IMR-90 (cell line): Measurements from ENCODE around the gene RABGAP1. TPM values are rescaled to one million over a fixed set of nuclear protein-coding genes. Genes with fewer than 3 reads are reported as not detected.

ENCODE experiments used
- ATAC-seq: fragments of 200-7000 bp; cut with Tn5 transposase; 2 replicates; pipeline ENCODE4 v1.9.1; 2020; ENCODE audit warnings: low read depth, mild to moderate bottlenecking, moderate library complexity
- BruUV-seq: library from RNA; stranded (reverse); fragments of 400-500 nt; replicated peaks from 2 replicates; lab custom pipeline; 2021; lab: Mats Ljungman, UMichigan
- CTCF ChIA-PET: fragments of 300-600 bp; formaldehyde crosslinking; extraction: SDS; loops from one replicate; lab custom pipeline; 2021; ENCODE audit warnings: antibody characterized with exemption; lab: Yijun Ruan, JAX
- POLR2A ChIA-PET: fragments of 300-600 bp; sonication (Branson Sonifier 250); formaldehyde crosslinking; loops from one replicate; lab custom pipeline; 2022; ENCODE audit warnings: antibody characterized with exemption; ENCODE audit not compliant: unreplicated experiment; lab: Charles Lee
- DNase-seq: peaks from one replicate; pipeline ENCODE4 v3.0.0; 2013
- H2AFZ ChIP-seq: replicated peaks from 2 replicates; pipeline ENCODE3; 2013; ENCODE audit warnings: low read length, mild to moderate bottlenecking; ENCODE audit not compliant: poor library complexity
- H2AK5ac ChIP-seq: 2 replicates; pipeline ENCODE4 v1.6.1; 2013; ENCODE audit warnings: low read depth, low read length, inconsistent platforms
- H2AK9ac ChIP-seq: replicated peaks from 2 replicates; pipeline ENCODE3; 2013; ENCODE audit warnings: mild to moderate bottlenecking, low read depth, low read length, moderate library complexity; ENCODE audit not compliant: poor library complexity
- H2BK120ac ChIP-seq: 2 replicates; pipeline ENCODE4 v1.6.1; 2013; ENCODE audit warnings: low read depth, low read length, inconsistent platforms
- H2BK15ac ChIP-seq: 3 replicates; pipeline ENCODE4 v1.6.1; 2013; ENCODE audit warnings: low read depth, low read length, inconsistent platforms
- H2BK20ac ChIP-seq: 2 replicates; pipeline ENCODE4 v1.6.1; 2013; ENCODE audit warnings: low read depth, mild to moderate bottlenecking, inconsistent platforms, low read length, moderate library complexity
- H2BK5ac ChIP-seq: 2 replicates; pipeline ENCODE4 v1.6.1; 2013; ENCODE audit warnings: mild to moderate bottlenecking, low read depth, low read length, inconsistent platforms; ENCODE audit not compliant: poor library complexity, severe bottlenecking
- H3K14ac ChIP-seq: replicated peaks from 2 replicates; pipeline ENCODE4 v1.6.1; 2013; ENCODE audit warnings: low read depth, low read length, inconsistent platforms
- H3K18ac ChIP-seq: 2 replicates; pipeline ENCODE4 v1.6.1; 2013; ENCODE audit warnings: low read depth, low read length, control low read depth
- H3K23ac ChIP-seq: 2 replicates; pipeline ENCODE4 v1.6.1; 2013; ENCODE audit warnings: low read depth, low read length, inconsistent platforms
- H3K27ac ChIP-seq: 2 replicates; pipeline ENCODE4 v1.5.1; 2013; ENCODE audit warnings: mild to moderate bottlenecking, control low read depth, low read length; ENCODE audit not compliant: insufficient read depth
- H3K27me3 ChIP-seq: 2 replicates; pipeline ENCODE4 v1.6.1; 2013; ENCODE audit warnings: low read length; ENCODE audit not compliant: control insufficient read depth, insufficient read depth
- H3K36me3 ChIP-seq: 2 replicates; pipeline ENCODE4 v1.6.1; 2013; ENCODE audit warnings: low read length, mixed read lengths; ENCODE audit not compliant: control insufficient read depth, insufficient read depth
- H3K4ac ChIP-seq: 2 replicates; pipeline ENCODE4 v1.6.1; 2013; ENCODE audit warnings: low read depth, low read length, inconsistent platforms
- H3K4me1 ChIP-seq: 2 replicates; pipeline ENCODE4 v1.6.1; 2013; ENCODE audit warnings: low read length, mixed read lengths; ENCODE audit not compliant: control insufficient read depth, insufficient read depth
- H3K4me2 ChIP-seq: 2 replicates; pipeline ENCODE4 v1.6.1; 2013; ENCODE audit warnings: low read depth, mild to moderate bottlenecking, control low read depth, low read length, moderate library complexity
- H3K4me3 ChIP-seq: 2 replicates; pipeline ENCODE4 v1.5.1; 2013; ENCODE audit warnings: low read depth, mild to moderate bottlenecking, control low read depth, low read length, moderate library complexity; ENCODE audit not compliant: insufficient read depth
- H3K56ac ChIP-seq: 2 replicates; pipeline ENCODE4 v1.6.1; 2013; ENCODE audit warnings: low read length, inconsistent platforms; ENCODE audit not compliant: insufficient read depth; ENCODE audit errors: extremely low read depth
- H3K79me1 ChIP-seq, 2 experiments: 2 replicates each; pipeline ENCODE4 v1.6.1; 2013; ENCODE audit warnings: low read length in 2 of 2, inconsistent platforms in 1 of 2, low read depth in 1 of 2
- H3K9ac ChIP-seq: 2 replicates; pipeline ENCODE4 v1.6.1; 2013; ENCODE audit warnings: low read depth, low read length, control low read depth
- H3K9me1 ChIP-seq: 2 replicates; pipeline ENCODE4 v1.6.1; 2013; ENCODE audit warnings: low read length, inconsistent platforms; ENCODE audit not compliant: insufficient read depth
- H3K9me3 ChIP-seq: 2 replicates; pipeline ENCODE4 v1.6.1; 2013; ENCODE audit warnings: low read length; ENCODE audit not compliant: control insufficient read depth, insufficient read depth
- H4K20me1 ChIP-seq: 2 replicates; pipeline ENCODE4 v1.6.1; 2013; ENCODE audit warnings: low read length, inconsistent platforms; ENCODE audit not compliant: insufficient read depth
- H4K5ac ChIP-seq: 2 replicates; pipeline ENCODE4 v1.6.1; 2013; ENCODE audit warnings: mild to moderate bottlenecking, low read depth, low read length, control low read depth
- H4K8ac ChIP-seq, 2 experiments: 2 replicates each; pipeline ENCODE4 v1.6.1; 2013; ENCODE audit warnings: low read depth in 2 of 2, low read length in 2 of 2, control low read depth in 1 of 2, inconsistent platforms in 1 of 2
- H4K91ac ChIP-seq: 2 replicates; pipeline ENCODE4 v1.6.1; 2013; ENCODE audit warnings: low read depth, low read length, inconsistent platforms; ENCODE audit not compliant: insufficient read depth
- BHLHE40 ChIP-seq: fragments of 150-350 bp; IDR thresholded peaks from 2 replicates; pipeline ENCODE4 v1.6.1; 2016; ENCODE audit warnings: mild to moderate bottlenecking, low read depth, low read length
- CEBPB ChIP-seq: IDR thresholded peaks from 2 replicates; pipeline ENCODE4 v1.6.1; 2012; ENCODE audit warnings: low read depth, low read length, improper control_type of control experiment
- CHD1 ChIP-seq: IDR thresholded peaks from 2 replicates; pipeline ENCODE4 v1.6.1; 2012; ENCODE audit warnings: low read depth, low read length, improper control_type of control experiment
- CTCF ChIP-seq: conservative IDR thresholded peaks from 2 replicates; pipeline ENCODE4 v1.5.1; 2012; ENCODE audit warnings: mild to moderate bottlenecking, low read depth, low read length, improper control_type of control experiment
- ELK1 ChIP-seq: fragments of 150-350 bp; IDR thresholded peaks from 2 replicates; pipeline ENCODE4 v1.6.1; 2016; ENCODE audit warnings: low read depth, mild to moderate bottlenecking, low read length, moderate library complexity, borderline replicate concordance
- FOS ChIP-seq: fragments of 150-350 bp; IDR thresholded peaks from 2 replicates; pipeline ENCODE4 v1.6.1; 2016; ENCODE audit warnings: low read depth, low read length
- MAFK ChIP-seq: IDR thresholded peaks from 2 replicates; pipeline ENCODE4 v1.6.1; 2012; ENCODE audit warnings: low read depth, low read length, improper control_type of control experiment
- MAZ ChIP-seq: IDR thresholded peaks from 2 replicates; pipeline ENCODE4 v1.6.1; 2012; ENCODE audit warnings: low read depth, mild to moderate bottlenecking, low read length, improper control_type of control experiment, moderate library complexity, borderline replicate concordance
- MXI1 ChIP-seq: IDR thresholded peaks from 2 replicates; pipeline ENCODE4 v1.6.1; 2012; ENCODE audit warnings: low read depth, mild to moderate bottlenecking, low read length, moderate library complexity, borderline replicate concordance
- NFE2L2 ChIP-seq: fragments of 150-350 bp; IDR thresholded peaks from 2 replicates; pipeline ENCODE4 v1.6.1; 2016; ENCODE audit warnings: low read depth, mild to moderate bottlenecking, low read length
- POLR2A ChIP-seq: IDR thresholded peaks from 2 replicates; pipeline ENCODE4 v1.6.1; 2012; ENCODE audit warnings: mild to moderate bottlenecking, low read depth, low read length
- RAD21 ChIP-seq: IDR thresholded peaks from 2 replicates; pipeline ENCODE4 v1.6.1; 2012; ENCODE audit warnings: low read length, improper control_type of control experiment
- RCOR1 ChIP-seq: IDR thresholded peaks from 2 replicates; pipeline ENCODE4 v1.6.1; 2012; ENCODE audit warnings: mild to moderate bottlenecking, low read length, improper control_type of control experiment; ENCODE audit not compliant: insufficient replicate concordance
- RFX5 ChIP-seq: IDR thresholded peaks from 2 replicates; pipeline ENCODE4 v1.8.0; 2012; ENCODE audit warnings: low read depth, mild to moderate bottlenecking, low read length, moderate library complexity
- SMC3 ChIP-seq: fragments of 150-350 bp; IDR thresholded peaks from 2 replicates; pipeline ENCODE4 v1.6.1; 2016; ENCODE audit warnings: low read depth, mild to moderate bottlenecking, antibody characterized with exemption, low read length, moderate library complexity
- USF2 ChIP-seq: fragments of 150-350 bp; IDR thresholded peaks from 2 replicates; pipeline ENCODE4 v1.6.1; 2017; ENCODE audit warnings: mild to moderate bottlenecking, antibody characterized with exemption, low read length, low read depth
- WGBS, 2 experiments: methylation state at CpG; one replicate each; pipeline versions ENCODE4 v1.1.5 to v1.1.7; 2013; ENCODE audit warnings: missing lambda C conversion rate in 2 of 2; ENCODE audit not compliant: insufficient read length in 1 of 2; ENCODE audit errors: extremely low coverage in 2 of 2; 5-methylcytosine and 5-hydroxymethylcytosine counted together
- dilution Hi-C: fragments of 300-500 bp; cut with HindIII; formaldehyde crosslinking; loops from one replicate; pipeline ENCODE4 v1.14.3; 2018; ENCODE audit warnings: low sequenced_read_pairs; ENCODE audit not compliant: unreplicated experiment
- in situ Hi-C: fragments of 300-500 bp; cut with MboI; formaldehyde crosslinking; loops from 3 replicates; pipeline ENCODE4 v1.14.3; 2019; ENCODE audit warnings: low sequenced_read_pairs, inconsistent platforms, mixed read lengths
- intact Hi-C: fragments of 100-400 bp; cut with micrococcal nuclease; formaldehyde crosslinking; loops from 2 replicates; pipeline ENCODE4 v1.10.0; 2022
- polyA plus RNA-seq, 3 experiments: library from polyadenylated mRNA; depleted of rRNA; stranded (reverse); fragments of >200 nt; gene quantifications; 2 replicates each; pipeline ENCODE4 v1.2.3, GENCODE V29; 2012; ENCODE audit warnings: low replicate concordance in 1 of 3
- total RNA-seq: library from RNA; depleted of rRNA; stranded (reverse); fragments of >200 nt; gene quantifications from 2 replicates; pipeline ENCODE4 v1.2.3, GENCODE V29; 2012

Gene RABGAP1
- total and polyA plus RNA-seq, 2 of the 4 experiments (the other 2 are of a cell fraction): 20.0 to 53.9 TPM

- no peaks in the 10 kb centered on the region for H3K9me3 ChIP-seq
- no peak overlapping the region for H3K4ac ChIP-seq
- TF ChIP-seq ELK1 (no peak), NFE2L2 (no peak), MAZ (no peak), MXI1 (no peak), FOS (no peak), USF2 (no peak), CTCF (no peak), RFX5 (no peak), BHLHE40 (no peak), POLR2A (no peak), RAD21 (no peak), MAFK (no peak), RCOR1 (no peak), CHD1 (no peak), CEBPB (no peak), SMC3 (no peak)
- no peak overlapping the region for H2AK5ac ChIP-seq
- intact Hi-C loops: no loop called here
- no peaks in the 10 kb centered on the region for H3K9me1 ChIP-seq
- no peak overlapping the region for H2BK5ac ChIP-seq
- no peak overlapping the region for H3K4me2 ChIP-seq
- no peak overlapping the region for H2AFZ ChIP-seq
- no peak overlapping the region for H2AK9ac ChIP-seq
- no peak overlapping the region for H3K56ac ChIP-seq
- H4K5ac ChIP-seq: no peak overlapping the region
- H4K91ac ChIP-seq: no peak overlapping the region
- no peak for ATAC-seq
- no peak overlapping the region for H3K18ac ChIP-seq
- no peaks in the 10 kb centered on the region for H4K20me1 ChIP-seq
- ChIA-PET POLR2A (no interaction called here), CTCF (no interaction called here)
- H3K4me1 ChIP-seq: peaks cover under 1% of the 10 kb centered on the region; the same call in 1 of the 2 replicates
- no peak overlapping the region for H3K23ac ChIP-seq
- no peak overlapping the region for H3K14ac ChIP-seq
- no peak overlapping the region for H2BK120ac ChIP-seq
- no peak for DNase-seq
- no peak overlapping the region for H3K4me3 ChIP-seq
- no peak overlapping the region for H3K27ac ChIP-seq
- no TSS peak for BruUV-seq
- in situ Hi-C loops: no loop called here
- H3K36me3 ChIP-seq: peaks cover 29% of the 10 kb centered on the region
- H2BK15ac ChIP-seq: no peak overlapping the region
- dilution Hi-C loops: no loop called here
- no peak overlapping the region for H2BK20ac ChIP-seq
- peaks cover 2 to 3% of the 10 kb centered on the region in 2 experiments; a peak in 2 of 4 replicates for H3K79me1 ChIP-seq
- H4K8ac ChIP-seq: no peak overlapping the region
- WGBS, 2 experiments: no CpG with 5 or more reads among the region's 1 CpG
- H3K27me3 ChIP-seq: no peaks in the 10 kb centered on the region
- H3K9ac ChIP-seq: no peak overlapping the region
Observed at GRCh38 chr9:123016631-123017030, 75.8 kb downstream of the RABGAP1 start.
